H54 (cell line): ENCODE results near the gene ARMS2.

Source experiments
- DNase-seq: peaks from one replicate; pipeline ENCODE4 v3.0.0; 2011; ENCODE audit warnings: low spot score, mixed read lengths; ENCODE audit not compliant: insufficient read length
- FAIRE-seq: peaks from 3 replicates; lab custom pipeline; 2011; peaks lifted over from hg19 to GRCh38; lab: Jason Lieb, UNC
- POLR2A ChIP-seq: IDR thresholded peaks from 2 replicates; pipeline ENCODE4 v1.6.1; 2011; ENCODE audit warnings: low read depth, mild to moderate bottlenecking, low read length

Gene ARMS2

GRCh38 chr10:122454603-122455080, at the start of gene ARMS2:
TSS of gene ARMS2 (plus strand) at chr10:122454653. CDS start at chr10:122454728, 75 bp downstream.
- TF ChIP-seq POLR2A: no peak
- DNase-seq (no peak), FAIRE-seq (no peak)

GRCh38 chr10:122407375-122408125, 46.9 kb upstream of the ARMS2 start:
- no peak for FAIRE-seq
- no peak for TF ChIP-seq POLR2A

GRCh38 chr10:122413327-122413726, 41.1 kb upstream of the ARMS2 start:
- FAIRE-seq (no peak), DNase-seq (no peak)
- no peak for TF ChIP-seq POLR2A

More at GRCh38 chr10:122407375-122408125, 46.9 kb upstream of the ARMS2 start:
- DNase-seq: no peak

- TF ChIP-seq POLR2A: no peak
- DNase-seq: no peak
- no peak for FAIRE-seq
Observed at GRCh38 chr10:122417667-122418066, 36.8 kb upstream of the ARMS2 start.

GRCh38 chr10:122419016-122419415, 35.4 kb upstream of the ARMS2 start:
- no peak for DNase-seq
- TF ChIP-seq POLR2A: no peak
- no peak for FAIRE-seq

- TF ChIP-seq POLR2A: no peak
- FAIRE-seq (no peak), DNase-seq (no peak)
Observed at GRCh38 chr10:122419876-122420623, 34.4 kb upstream of the ARMS2 start.

- no peak for TF ChIP-seq POLR2A
- no peak for DNase-seq
- FAIRE-seq: no peak
Observed at GRCh38 chr10:122420624-122421007, 33.8 kb upstream of the ARMS2 start.

GRCh38 chr10:122421054-122421625, 33.3 kb upstream of the ARMS2 start:
- TF ChIP-seq POLR2A: no peak
- DNase-seq: no peak
- FAIRE-seq: no peak

GRCh38 chr10:122421742-122422141, 32.7 kb upstream of the ARMS2 start:
- DNase-seq: no peak
- FAIRE-seq: no peak
- no peak for TF ChIP-seq POLR2A

GRCh38 chr10:122422266-122422989, 32.0 kb upstream of the ARMS2 start:
- no peak for FAIRE-seq
- TF ChIP-seq POLR2A: no peak
- no peak for DNase-seq

GRCh38 chr10:122424059-122424458, 30.4 kb upstream of the ARMS2 start:
- no peak for TF ChIP-seq POLR2A
- FAIRE-seq: no peak

GRCh38 chr10:122426829-122427228, 27.6 kb upstream of the ARMS2 start:
- DNase-seq: no peak
- no peak for TF ChIP-seq POLR2A
- FAIRE-seq: no peak

More at GRCh38 chr10:122424059-122424458, 30.4 kb upstream of the ARMS2 start:
- no peak for DNase-seq

GRCh38 chr10:122427280-122427679, 27.2 kb upstream of the ARMS2 start:
- TF ChIP-seq POLR2A: no peak
- DNase-seq (no peak), FAIRE-seq (no peak)
